Activated CD4-positive, CD25-positive, alpha-beta regulatory T cell (primary cell): ENCODE data around the gene AHSA1.

Source experiments
- DNase-seq, 4 experiments: peaks; one replicate each; lab custom pipeline; 2025; lab: John Stamatoyannopoulos, UW

The AHSA1 gene

GRCh38 chr14:77509366-77509765 is 51.5 kb downstream of the AHSA1 start:
- DNase-seq = no peak

- DNase-seq = no peak
Observed at GRCh38 chr14:77511486-77512162, 53.7 kb downstream of the AHSA1 start.

GRCh38 chr14:77516126-77516525 is 58.2 kb downstream of the AHSA1 start:
- no peak for DNase-seq
